GM12872 (cell line): ENCODE results near the gene THBS2.

ENCODE experiments used
- CTCF ChIP-seq: IDR thresholded peaks from 3 replicates; pipeline ENCODE4 v1.5.1; 2011; ENCODE audit warnings: low read depth, mild to moderate bottlenecking, low read length, moderate library complexity; ENCODE audit not compliant: insufficient read depth

The THBS2 gene

GRCh38 chr6:169286961-169287360 lies 33.3 kb upstream of the THBS2 start:
- TF ChIP-seq CTCF: no peak

DNA sequence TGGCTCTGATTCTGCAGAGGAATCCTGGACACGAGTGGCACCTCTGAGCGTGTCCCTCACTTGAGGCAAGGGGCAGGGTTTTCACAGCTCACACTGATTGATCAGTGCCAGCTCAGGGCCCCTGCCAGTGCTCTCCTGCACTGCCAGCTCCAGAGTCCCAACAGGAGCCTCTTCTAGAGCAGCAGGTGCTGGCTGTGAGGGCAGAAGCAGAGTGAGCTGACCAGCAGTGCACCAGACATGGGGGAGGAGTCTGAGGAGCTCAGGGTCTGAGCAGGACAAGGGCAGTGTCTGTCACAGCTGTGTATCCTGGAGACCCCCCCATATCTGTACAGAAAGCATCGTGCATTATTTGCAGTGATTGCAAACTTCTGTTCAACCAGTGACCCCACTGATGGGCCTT lies 31.5 kb upstream of the THBS2 start:
- no peak for TF ChIP-seq CTCF

- no peak for TF ChIP-seq CTCF
Measured at GRCh38 chr6:169283924-169284323, 30.3 kb upstream of the THBS2 start.

DNA sequence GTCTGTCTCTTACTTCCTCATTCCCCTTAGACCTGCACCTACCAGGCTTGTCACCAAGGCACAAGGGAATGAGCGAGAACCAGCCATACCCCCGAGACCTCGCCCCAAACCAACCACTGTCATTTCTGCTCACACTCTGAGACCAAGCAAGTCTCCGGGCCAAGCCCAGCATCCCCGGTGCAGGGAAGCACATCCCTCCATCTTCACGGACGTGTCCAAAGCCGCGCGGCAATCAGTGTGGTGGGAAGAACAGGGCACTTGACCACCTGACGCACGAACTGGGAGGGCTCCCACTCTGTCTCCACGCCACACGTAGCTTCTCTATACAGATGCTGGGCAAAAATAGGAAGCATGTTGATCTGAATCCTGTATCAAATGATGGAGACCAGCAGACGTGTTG lies 28.4 kb upstream of the THBS2 start:
- TF ChIP-seq CTCF: no peak

DNA sequence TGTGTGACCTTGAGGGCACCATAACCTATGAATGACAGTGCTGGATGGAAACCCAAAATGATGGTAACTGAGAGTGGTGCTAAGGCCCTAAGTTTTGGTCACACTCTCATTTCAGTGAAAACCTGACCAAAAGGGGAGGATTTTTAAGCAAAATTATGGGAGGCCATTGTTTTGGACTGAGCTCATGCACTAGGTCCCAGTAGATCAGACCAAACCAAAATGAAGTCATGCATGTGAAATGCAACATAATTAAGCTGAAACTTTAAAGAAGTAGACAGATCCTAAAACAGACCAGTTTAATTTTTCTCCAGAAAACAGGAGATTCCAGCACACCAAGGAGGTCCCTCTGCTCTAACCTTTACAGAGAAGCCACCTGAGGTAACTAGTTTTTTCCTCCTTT lies 24.0 kb upstream of the THBS2 start:
- TF ChIP-seq CTCF: no peak

DNA sequence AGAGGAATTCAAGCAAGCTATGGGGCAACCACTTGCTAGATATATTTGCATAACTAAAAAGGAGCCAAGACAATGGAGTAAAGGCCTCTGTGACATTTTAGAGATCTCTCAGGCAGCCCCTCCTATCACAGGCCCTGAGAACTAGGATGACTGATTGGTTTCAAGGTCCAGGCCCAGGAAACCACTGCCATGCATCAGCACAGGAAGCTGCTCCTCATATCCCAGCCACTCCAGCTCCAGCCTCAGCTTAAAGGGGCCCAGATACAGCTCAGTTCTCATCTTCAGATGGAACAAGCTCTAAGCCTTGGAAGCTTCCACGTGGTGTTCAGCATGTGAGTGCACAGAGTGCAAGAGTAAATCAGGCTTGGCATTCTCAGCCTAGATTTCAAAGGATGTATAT lies 21.1 kb upstream of the THBS2 start:
- no peak for TF ChIP-seq CTCF

- no peak for TF ChIP-seq CTCF
Measured at GRCh38 chr6:169273511-169273910, 19.9 kb upstream of the THBS2 start.

DNA sequence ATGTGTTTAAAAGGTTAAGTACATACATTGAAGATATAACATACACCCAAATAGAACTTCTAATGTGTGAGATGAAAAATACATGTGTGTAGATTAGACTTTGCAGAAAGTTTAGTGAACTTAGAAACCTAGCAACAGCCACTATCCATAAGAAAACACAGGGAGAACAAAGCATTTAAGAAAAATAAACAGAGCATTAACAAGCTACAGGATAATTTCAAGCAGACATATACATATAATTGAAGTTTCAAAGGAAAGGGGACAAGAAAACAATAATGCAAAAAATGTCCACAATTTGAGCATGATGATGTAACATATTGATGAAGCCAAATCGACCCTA lies 18.2 kb upstream of the THBS2 start:
- TF ChIP-seq CTCF: no peak
